Neural cell (in vitro differentiated cells): ENCODE results near the gene SYCP1. TPM values are rescaled to one million over a fixed set of nuclear protein-coding genes. Genes with fewer than 3 reads are reported as not detected.

Experiments used
- H2AFZ ChIP-seq: fragments of 200-600, 300-800 bp; sonication (generic), shearing (Covaris generic); 2 replicates; pipeline ENCODE4 v1.6.0; 2014; ENCODE audit warnings: low read depth, mild to moderate bottlenecking, antibody characterized with exemption, low read length, moderate library complexity
- H3F3A ChIP-seq: fragments of 200-600 bp; shearing (Covaris generic); 2 replicates; pipeline ENCODE4 v1.6.1; 2016; ENCODE audit warnings: mild to moderate bottlenecking, moderate library complexity, mixed read lengths, antibody characterized with exemption, low read length; ENCODE audit not compliant: insufficient read depth, poor library complexity, severe bottlenecking
- H3K27ac ChIP-seq: fragments of 200-600, 300-800 bp; sonication (generic), shearing (Covaris generic); 2 replicates; pipeline ENCODE4 v1.5.1; 2014; ENCODE audit warnings: mild to moderate bottlenecking, low read length, moderate library complexity
- H3K27me3 ChIP-seq: fragments of 300-800, 200-600 bp; sonication (generic), shearing (Covaris generic); 2 replicates; pipeline ENCODE4 v1.6.0; 2014; ENCODE audit warnings: mild to moderate bottlenecking, low read depth, low read length, moderate library complexity; ENCODE audit not compliant: insufficient read depth
- H3K36me3 ChIP-seq: fragments of 300-800, 200-600 bp; sonication (generic), shearing (Covaris generic); 2 replicates; pipeline ENCODE4 v1.5.1; 2014; ENCODE audit warnings: mild to moderate bottlenecking, antibody characterized with exemption, low read length, moderate library complexity; ENCODE audit not compliant: insufficient read depth
- H3K4me2 ChIP-seq: fragments of 300-800, 200-600 bp; sonication (generic), shearing (Covaris generic); 2 replicates; pipeline ENCODE4 v1.6.0; 2014; ENCODE audit warnings: mild to moderate bottlenecking, low read length
- H3K4me3 ChIP-seq: fragments of 300-800, 200-600 bp; sonication (generic), shearing (Covaris generic); 2 replicates; pipeline ENCODE4 v1.5.1; 2014; ENCODE audit warnings: mild to moderate bottlenecking, low read length, moderate library complexity
- H3K79me2 ChIP-seq: fragments of 200-600 bp; shearing (Covaris generic); replicated peaks from 2 replicates; pipeline ENCODE4 v1.6.0; 2014; ENCODE audit warnings: mild to moderate bottlenecking, low read length, moderate library complexity; ENCODE audit not compliant: insufficient read depth
- H3K9ac ChIP-seq: fragments of 300-800, 200-600 bp; sonication (generic), shearing (Covaris generic); 2 replicates; pipeline ENCODE4 v1.6.1; 2016; ENCODE audit warnings: mild to moderate bottlenecking, low read length, mixed read lengths
- H3K9me2 ChIP-seq: fragments of 200-600 bp; shearing (Covaris generic); 2 replicates; pipeline ENCODE4 v1.6.1; 2016; ENCODE audit warnings: mild to moderate bottlenecking, low read length, mixed read lengths; ENCODE audit not compliant: insufficient read depth
- H3K9me3 ChIP-seq: fragments of 200-600, 300-800 bp; sonication (generic), shearing (Covaris generic); 2 replicates; pipeline ENCODE4 v1.6.1; 2016; ENCODE audit warnings: mild to moderate bottlenecking, mixed run types, low read length, moderate library complexity, mixed read lengths
- H4K20me1 ChIP-seq: fragments of 200-600 bp; shearing (Covaris generic); 2 replicates; pipeline ENCODE4 v1.6.1; 2016; ENCODE audit warnings: mild to moderate bottlenecking, mixed run types; ENCODE audit not compliant: insufficient read depth
- EP300 ChIP-seq: fragments of 450-650 bp; conservative IDR thresholded peaks from 2 replicates; pipeline ENCODE4 v1.6.1; 2014; ENCODE audit warnings: antibody characterized with exemption, mild to moderate bottlenecking, moderate library complexity; ENCODE audit not compliant: poor library complexity, severe bottlenecking
- EZH2 ChIP-seq: fragments of 200-600, 300-800 bp; shearing (Covaris generic), sonication (generic); IDR thresholded peaks from 2 replicates; pipeline ENCODE4 v1.6.1; 2014; ENCODE audit warnings: antibody characterized with exemption, low read length, borderline replicate concordance, mild to moderate bottlenecking; ENCODE audit not compliant: insufficient read depth, poor library complexity, severe bottlenecking
- MXI1 ChIP-seq: fragments of 450-650 bp; conservative IDR thresholded peaks from 2 replicates; pipeline ENCODE4 v1.6.1; 2014; ENCODE audit warnings: antibody characterized with exemption, mild to moderate bottlenecking; ENCODE audit not compliant: poor library complexity, severe bottlenecking
- POLR2AphosphoS5 ChIP-seq: IDR thresholded peaks from 2 replicates; pipeline ENCODE4 v1.6.1; 2012
- RAD21 ChIP-seq: fragments of 450-650 bp; conservative IDR thresholded peaks from 2 replicates; pipeline ENCODE4 v1.6.1; 2014; ENCODE audit warnings: antibody characterized with exemption, mild to moderate bottlenecking, moderate library complexity
- SMC3 ChIP-seq: fragments of 450-650 bp; conservative IDR thresholded peaks from 2 replicates; pipeline ENCODE4 v1.6.1; 2014; ENCODE audit warnings: antibody characterized with exemption, mild to moderate bottlenecking, moderate library complexity; ENCODE audit not compliant: poor library complexity
- TAF1 ChIP-seq: IDR thresholded peaks from 2 replicates; pipeline ENCODE4 v1.6.1; 2012; ENCODE audit warnings: low read depth
- polyA plus RNA-seq: library from polyadenylated mRNA; depleted of rRNA; stranded (reverse); fragments of >200 nt; gene quantifications from 2 replicates; pipeline ENCODE4 v1.2.3, GENCODE V29; 2014
- TF ChIP-seq, protein P1 (sequence below): fragments of 450-650 bp; IDR thresholded peaks from 2 replicates; pipeline ENCODE4 v1.5.1; 2014; ENCODE audit warnings: antibody characterized with exemption, mild to moderate bottlenecking, moderate library complexity; ENCODE audit not compliant: poor library complexity, severe bottlenecking
- TF ChIP-seq, protein P2 (sequence below): IDR thresholded peaks from 2 replicates; pipeline ENCODE4 v1.6.1; 2012; ENCODE audit warnings: borderline replicate concordance

Gene SYCP1
- polyA plus RNA-seq, 1 donor from 2014 or later = not detected

DNA sequence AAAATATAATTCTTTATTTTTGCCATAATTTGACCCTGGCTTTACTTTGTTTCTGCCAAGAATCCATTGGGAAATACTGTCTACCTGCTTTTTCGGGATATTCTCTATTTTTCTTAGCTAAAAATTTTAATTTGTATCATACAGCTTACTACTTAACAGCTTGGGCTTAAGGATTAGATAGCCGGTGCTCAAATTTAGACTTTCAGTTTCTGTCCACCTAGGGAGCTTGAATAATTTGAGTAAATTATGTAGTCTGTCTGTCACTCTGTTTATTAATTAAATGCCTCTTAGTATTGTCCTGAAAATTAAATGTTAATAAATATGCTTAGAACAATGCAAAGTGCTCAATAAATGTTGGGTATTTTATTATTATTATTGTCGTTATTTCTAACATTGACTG, 6.7 kb downstream of the SYCP1 start:
- H3K9me3 ChIP-seq = no peaks in the 10 kb centered on the region
- no peak overlapping the region for H3K9ac ChIP-seq
- no peaks in the 10 kb centered on the region for H3F3A ChIP-seq
- no peak overlapping the region for H3K4me3 ChIP-seq
- no peak overlapping the region for H3K27ac ChIP-seq
- H3K4me2 ChIP-seq = no peak overlapping the region
- H3K27me3 ChIP-seq = no peaks in the 10 kb centered on the region
- no peak overlapping the region for H2AFZ ChIP-seq
- TF ChIP-seq RAD21 = no peak
- TF ChIP-seq, protein P1, sequence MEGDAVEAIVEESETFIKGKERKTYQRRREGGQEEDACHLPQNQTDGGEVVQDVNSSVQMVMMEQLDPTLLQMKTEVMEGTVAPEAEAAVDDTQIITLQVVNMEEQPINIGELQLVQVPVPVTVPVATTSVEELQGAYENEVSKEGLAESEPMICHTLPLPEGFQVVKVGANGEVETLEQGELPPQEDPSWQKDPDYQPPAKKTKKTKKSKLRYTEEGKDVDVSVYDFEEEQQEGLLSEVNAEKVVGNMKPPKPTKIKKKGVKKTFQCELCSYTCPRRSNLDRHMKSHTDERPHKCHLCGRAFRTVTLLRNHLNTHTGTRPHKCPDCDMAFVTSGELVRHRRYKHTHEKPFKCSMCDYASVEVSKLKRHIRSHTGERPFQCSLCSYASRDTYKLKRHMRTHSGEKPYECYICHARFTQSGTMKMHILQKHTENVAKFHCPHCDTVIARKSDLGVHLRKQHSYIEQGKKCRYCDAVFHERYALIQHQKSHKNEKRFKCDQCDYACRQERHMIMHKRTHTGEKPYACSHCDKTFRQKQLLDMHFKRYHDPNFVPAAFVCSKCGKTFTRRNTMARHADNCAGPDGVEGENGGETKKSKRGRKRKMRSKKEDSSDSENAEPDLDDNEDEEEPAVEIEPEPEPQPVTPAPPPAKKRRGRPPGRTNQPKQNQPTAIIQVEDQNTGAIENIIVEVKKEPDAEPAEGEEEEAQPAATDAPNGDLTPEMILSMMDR = no peak
- TF ChIP-seq SMC3 = no peak
- TF ChIP-seq EZH2 = no peak
- TF ChIP-seq TAF1 = no peak
- TF ChIP-seq EP300 = no peak
- no peak for TF ChIP-seq POLR2AphosphoS5
- TF ChIP-seq, protein P2, sequence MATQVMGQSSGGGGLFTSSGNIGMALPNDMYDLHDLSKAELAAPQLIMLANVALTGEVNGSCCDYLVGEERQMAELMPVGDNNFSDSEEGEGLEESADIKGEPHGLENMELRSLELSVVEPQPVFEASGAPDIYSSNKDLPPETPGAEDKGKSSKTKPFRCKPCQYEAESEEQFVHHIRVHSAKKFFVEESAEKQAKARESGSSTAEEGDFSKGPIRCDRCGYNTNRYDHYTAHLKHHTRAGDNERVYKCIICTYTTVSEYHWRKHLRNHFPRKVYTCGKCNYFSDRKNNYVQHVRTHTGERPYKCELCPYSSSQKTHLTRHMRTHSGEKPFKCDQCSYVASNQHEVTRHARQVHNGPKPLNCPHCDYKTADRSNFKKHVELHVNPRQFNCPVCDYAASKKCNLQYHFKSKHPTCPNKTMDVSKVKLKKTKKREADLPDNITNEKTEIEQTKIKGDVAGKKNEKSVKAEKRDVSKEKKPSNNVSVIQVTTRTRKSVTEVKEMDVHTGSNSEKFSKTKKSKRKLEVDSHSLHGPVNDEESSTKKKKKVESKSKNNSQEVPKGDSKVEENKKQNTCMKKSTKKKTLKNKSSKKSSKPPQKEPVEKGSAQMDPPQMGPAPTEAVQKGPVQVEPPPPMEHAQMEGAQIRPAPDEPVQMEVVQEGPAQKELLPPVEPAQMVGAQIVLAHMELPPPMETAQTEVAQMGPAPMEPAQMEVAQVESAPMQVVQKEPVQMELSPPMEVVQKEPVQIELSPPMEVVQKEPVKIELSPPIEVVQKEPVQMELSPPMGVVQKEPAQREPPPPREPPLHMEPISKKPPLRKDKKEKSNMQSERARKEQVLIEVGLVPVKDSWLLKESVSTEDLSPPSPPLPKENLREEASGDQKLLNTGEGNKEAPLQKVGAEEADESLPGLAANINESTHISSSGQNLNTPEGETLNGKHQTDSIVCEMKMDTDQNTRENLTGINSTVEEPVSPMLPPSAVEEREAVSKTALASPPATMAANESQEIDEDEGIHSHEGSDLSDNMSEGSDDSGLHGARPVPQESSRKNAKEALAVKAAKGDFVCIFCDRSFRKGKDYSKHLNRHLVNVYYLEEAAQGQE = no peak
- H3K9me2 ChIP-seq = no peaks in the 10 kb centered on the region
- H4K20me1 ChIP-seq = no peaks in the 10 kb centered on the region
- no peaks in the 10 kb centered on the region for H3K79me2 ChIP-seq
- no peaks in the 10 kb centered on the region for H3K36me3 ChIP-seq

DNA sequence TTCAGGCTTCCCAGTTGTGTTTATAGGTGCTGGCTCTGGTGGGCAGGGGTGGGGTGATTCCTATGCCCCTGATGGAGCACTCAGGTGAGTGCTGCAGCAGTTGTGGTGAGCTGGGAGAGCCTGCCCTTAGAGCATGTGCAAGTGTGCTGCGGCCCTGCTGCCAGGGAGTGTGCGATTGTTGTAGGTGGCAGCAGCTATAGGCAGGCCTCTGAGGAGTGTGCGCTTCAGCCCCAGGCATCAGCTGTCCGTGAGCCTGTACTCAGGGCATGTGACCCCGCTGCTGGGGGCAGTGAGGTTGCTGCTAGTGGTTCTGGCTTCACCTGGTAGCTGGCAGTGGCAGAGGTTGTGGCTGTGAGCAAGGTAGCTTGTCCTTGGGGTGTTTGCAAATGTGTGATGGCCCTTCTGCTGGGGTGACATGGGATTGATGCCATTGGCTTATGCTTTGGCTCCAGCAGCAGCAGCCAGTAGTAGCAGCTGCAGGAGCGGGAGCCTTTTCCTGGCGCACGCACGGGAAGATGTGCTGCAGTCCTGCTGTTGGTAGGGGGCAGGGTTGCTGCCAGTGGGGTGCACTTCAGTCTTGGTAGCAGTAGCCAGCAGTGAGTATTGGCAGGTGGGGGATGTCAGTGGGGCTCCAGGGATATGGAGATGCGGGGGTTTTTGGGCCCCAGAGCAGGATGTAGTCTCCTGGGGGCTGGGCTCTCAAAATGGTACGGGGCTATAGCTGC, 37.7 kb downstream of the SYCP1 start:
- TF ChIP-seq EP300 (no peak), RAD21 (no peak)

DNA sequence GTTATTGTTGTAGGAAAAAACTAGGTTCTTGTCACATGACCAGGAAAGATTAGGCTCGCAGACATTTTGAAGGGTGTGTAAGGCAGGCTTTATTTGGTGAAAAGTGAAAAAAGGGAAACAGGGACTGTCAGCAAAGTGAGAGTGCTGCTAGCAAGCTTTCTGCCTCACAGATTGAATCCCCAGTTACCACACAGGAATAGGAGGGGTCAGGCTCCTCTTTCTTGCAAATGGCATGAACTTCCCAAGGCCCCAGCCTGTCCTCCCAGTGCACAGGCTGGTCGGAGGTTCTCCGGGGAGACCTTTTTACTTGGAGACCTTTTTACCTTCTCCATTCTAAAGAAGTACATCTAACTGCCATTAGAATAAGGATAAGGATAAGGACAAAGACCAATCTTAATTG, 42.1 kb downstream of the SYCP1 start:
- TF ChIP-seq, protein P2 = no peak
- TF ChIP-seq SMC3 (no peak), MXI1 (no peak), EP300 (no peak), TAF1 (no peak), POLR2AphosphoS5 (no peak), RAD21 (no peak), EZH2 (no peak)
- TF ChIP-seq, protein P1 = no peak
- no peak overlapping the region for H2AFZ ChIP-seq

More for the DNA sequence above, 37.7 kb downstream of the SYCP1 start:
- no peak overlapping the region for H3K27ac ChIP-seq
- no peak overlapping the region for H3K4me2 ChIP-seq
- no peak overlapping the region for H3K9ac ChIP-seq
- H3K27me3 ChIP-seq = no peaks in the 10 kb centered on the region
- no peaks in the 10 kb centered on the region for H3K36me3 ChIP-seq
- no peaks in the 10 kb centered on the region for H3K9me3 ChIP-seq
- H2AFZ ChIP-seq = no peak overlapping the region
- H3K4me3 ChIP-seq = no peak overlapping the region
- H3F3A ChIP-seq = no peaks in the 10 kb centered on the region
- no peaks in the 10 kb centered on the region for H3K9me2 ChIP-seq
- H3K79me2 ChIP-seq = no peaks in the 10 kb centered on the region
- no peaks in the 10 kb centered on the region for H4K20me1 ChIP-seq

More for the DNA sequence above, 42.1 kb downstream of the SYCP1 start:
- H3F3A ChIP-seq = no peaks in the 10 kb centered on the region
- H3K36me3 ChIP-seq = no peaks in the 10 kb centered on the region
- H3K9me2 ChIP-seq = no peaks in the 10 kb centered on the region
- no peak overlapping the region for H3K4me3 ChIP-seq
- no peaks in the 10 kb centered on the region for H3K79me2 ChIP-seq
- H3K9ac ChIP-seq = no peak overlapping the region
- H3K9me3 ChIP-seq = no peaks in the 10 kb centered on the region
- H3K4me2 ChIP-seq = no peak overlapping the region
- H4K20me1 ChIP-seq = no peaks in the 10 kb centered on the region
- no peak overlapping the region for H3K27ac ChIP-seq
- no peaks in the 10 kb centered on the region for H3K27me3 ChIP-seq
